AG04450 (cell line): ENCODE measurements around the gene CNNM2. TPM values are rescaled to one million over a fixed set of nuclear protein-coding genes. Genes with fewer than 3 reads are reported as not detected.
"Not testable (repeated sequence)": the region's sequence is repeated elsewhere in the genome, so short reads cannot be mapped to it uniquely, and the experiment has no call there.

Experiments
- CTCF ChIA-PET: fragments of 300-600, 350-600 bp; formaldehyde crosslinking; extraction: SDS; loops from one replicate; lab custom pipeline; 2022; ENCODE audit warnings: antibody characterized with exemption, inconsistent platforms; lab: Charles Lee
- POLR2A ChIA-PET: fragments of 350-600 bp; formaldehyde crosslinking; extraction: SDS; loops from one replicate; lab custom pipeline; 2021; ENCODE audit warnings: antibody characterized with exemption, inconsistent platforms; lab: Yijun Ruan, JAX
- DNase-seq: peaks from one replicate; pipeline ENCODE4 v3.0.0-alpha.2; 2011; ENCODE audit warnings: low read depth, low spot score
- H3K27ac ChIP-seq: one replicate; pipeline ENCODE4 v1.5.1; 2012; ENCODE audit warnings: low read depth, low read length, control low read depth
- H3K27me3 ChIP-seq: one replicate; pipeline ENCODE4 v1.6.0; 2012; ENCODE audit warnings: low read length; ENCODE audit not compliant: control insufficient read depth, insufficient read depth
- H3K4me3 ChIP-seq: 2 replicates; pipeline ENCODE4 v1.5.1; 2011; ENCODE audit warnings: mild to moderate bottlenecking, low read depth, low read length, control low read depth
- H3K9me3 ChIP-seq: 2 replicates; pipeline ENCODE4 v1.5.1; 2012; ENCODE audit warnings: low read length; ENCODE audit not compliant: control insufficient read depth, insufficient read depth
- polyA plus RNA-seq: library from polyadenylated mRNA; depleted of rRNA; stranded (reverse); fragments of >200 nt; gene quantifications from 2 replicates; pipeline ENCODE4 v1.2.3, GENCODE V29; 2011
- TF ChIP-seq, protein P1 (sequence below): IDR thresholded peaks from 2 replicates; pipeline ENCODE4 v1.5.1; 2011; ENCODE audit warnings: low read depth, low read length, control low read depth, inconsistent platforms

The CNNM2 gene
- polyA plus RNA-seq, 1 experiment: 5.2 TPM

DNA sequence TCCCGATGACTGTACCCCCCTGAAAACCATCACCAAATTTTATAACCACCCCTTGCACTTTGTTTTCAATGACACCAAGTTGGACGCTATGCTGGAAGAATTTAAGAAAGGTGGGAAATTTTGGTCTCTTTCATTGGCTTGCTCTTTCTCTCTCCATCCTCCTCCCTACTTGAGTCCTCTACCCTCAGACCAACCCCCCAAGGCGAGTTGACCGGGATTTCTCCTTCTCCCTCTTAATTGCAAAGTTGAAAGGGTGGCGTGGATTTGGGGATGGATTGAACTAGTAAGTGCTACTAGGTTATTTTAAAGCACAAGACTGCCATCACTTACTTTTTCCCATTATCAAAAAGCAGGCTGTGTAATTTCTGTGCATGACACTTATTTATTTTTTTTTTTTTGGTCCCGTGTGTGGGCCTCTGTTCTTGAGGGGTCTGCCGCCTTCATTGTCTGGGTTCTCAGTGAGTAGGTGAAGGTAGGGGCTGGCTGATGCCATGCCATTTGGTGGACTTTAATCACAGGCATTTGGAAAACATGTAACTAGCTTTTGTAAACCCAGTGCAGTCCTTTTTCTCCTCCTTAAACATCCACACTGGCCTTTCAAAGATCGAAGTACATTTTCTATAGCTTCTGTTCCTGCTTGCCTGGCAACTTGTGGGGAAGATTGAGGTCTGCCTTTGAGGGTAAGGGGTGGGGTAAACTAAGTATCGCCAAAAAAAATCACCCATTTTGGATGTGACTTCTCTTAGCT is 2.1 kb downstream of the CNNM2 start:
- ChIA-PET CTCF (interaction anchor here (0.5 to 2.4 kb wide), 3 partner anchors 9 to 414 kb away, joined by 3 to 11 read pairs (median 3); no protein-coding TSS in a partner anchor), POLR2A (interaction anchor here (0.6 to 0.7 kb wide), 2 partner anchors 125 to 138 kb away, joined by 4 to 8 read pairs; no protein-coding TSS in a partner anchor)
- TF ChIP-seq, protein P1, sequence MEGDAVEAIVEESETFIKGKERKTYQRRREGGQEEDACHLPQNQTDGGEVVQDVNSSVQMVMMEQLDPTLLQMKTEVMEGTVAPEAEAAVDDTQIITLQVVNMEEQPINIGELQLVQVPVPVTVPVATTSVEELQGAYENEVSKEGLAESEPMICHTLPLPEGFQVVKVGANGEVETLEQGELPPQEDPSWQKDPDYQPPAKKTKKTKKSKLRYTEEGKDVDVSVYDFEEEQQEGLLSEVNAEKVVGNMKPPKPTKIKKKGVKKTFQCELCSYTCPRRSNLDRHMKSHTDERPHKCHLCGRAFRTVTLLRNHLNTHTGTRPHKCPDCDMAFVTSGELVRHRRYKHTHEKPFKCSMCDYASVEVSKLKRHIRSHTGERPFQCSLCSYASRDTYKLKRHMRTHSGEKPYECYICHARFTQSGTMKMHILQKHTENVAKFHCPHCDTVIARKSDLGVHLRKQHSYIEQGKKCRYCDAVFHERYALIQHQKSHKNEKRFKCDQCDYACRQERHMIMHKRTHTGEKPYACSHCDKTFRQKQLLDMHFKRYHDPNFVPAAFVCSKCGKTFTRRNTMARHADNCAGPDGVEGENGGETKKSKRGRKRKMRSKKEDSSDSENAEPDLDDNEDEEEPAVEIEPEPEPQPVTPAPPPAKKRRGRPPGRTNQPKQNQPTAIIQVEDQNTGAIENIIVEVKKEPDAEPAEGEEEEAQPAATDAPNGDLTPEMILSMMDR: no peak
- H3K27me3 ChIP-seq: no peaks in the 10 kb centered on the region
- H3K27ac ChIP-seq: peak overlapping the region; percentile 11
- H3K4me3 ChIP-seq: peak overlapping the region; percentile 96
- H3K9me3 ChIP-seq: no peaks in the 10 kb centered on the region; the same call in 1 of the 2 replicates
- no peak for DNase-seq

DNA sequence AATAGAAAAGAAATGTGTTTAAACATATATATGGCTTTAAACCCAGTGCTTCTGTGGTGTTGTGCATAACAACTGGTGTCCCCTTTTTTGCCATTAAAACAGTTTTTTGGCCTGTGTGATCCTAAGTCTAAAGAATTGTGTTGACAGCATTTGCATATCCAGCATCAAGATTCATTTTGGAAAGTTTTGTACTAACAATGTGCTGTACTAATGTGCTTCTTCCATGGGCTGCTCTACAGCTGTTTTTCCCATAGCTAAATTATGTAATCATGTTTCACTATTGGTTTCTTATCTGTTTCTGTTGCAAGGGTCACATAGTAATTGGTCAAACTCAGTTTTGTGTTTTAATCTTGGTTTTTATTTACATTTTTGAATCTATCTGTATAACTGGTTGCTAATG is 5.5 kb downstream of the CNNM2 start:
- H3K4me3 ChIP-seq: no peak overlapping the region
- H3K27ac ChIP-seq: no peak overlapping the region
- no peaks in the 10 kb centered on the region for H3K27me3 ChIP-seq
- POLR2A ChIA-PET: no interaction called here
- TF ChIP-seq, protein P1: no peak
- DNase-seq: no peak
- peaks cover 3% of the 10 kb centered on the region; the same call in 1 of the 2 replicates for H3K9me3 ChIP-seq
- CTCF ChIA-PET: interaction anchor here (0.9 kb wide), 1 partner anchor 147 kb away, joined by 3 read pairs; no protein-coding TSS in a partner anchor

DNA sequence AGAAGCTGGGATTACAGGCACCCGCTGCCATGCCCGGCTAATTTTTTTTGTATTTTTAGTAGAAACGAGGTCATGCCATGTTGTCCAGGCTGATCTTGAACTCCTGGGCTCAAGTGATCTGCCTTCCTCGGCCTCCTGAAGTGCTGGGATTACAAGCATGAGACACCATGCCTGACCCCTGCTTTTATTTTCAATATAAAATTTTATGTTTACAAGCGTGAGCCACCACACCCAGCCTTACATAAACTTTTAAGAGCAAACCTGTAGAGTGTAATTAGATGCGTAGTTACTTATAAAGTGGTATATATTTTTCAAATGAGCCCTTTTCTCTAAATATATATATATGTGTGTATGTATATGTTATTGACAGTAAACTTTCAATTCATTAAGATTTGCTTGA is 8.7 kb downstream of the CNNM2 start:
- no peak overlapping the region for H3K27ac ChIP-seq
- H3K27me3 ChIP-seq: no peaks in the 10 kb centered on the region
- TF ChIP-seq, protein P1: no peak
- DNase-seq: no peak
- H3K4me3 ChIP-seq: no peak overlapping the region
- CTCF ChIA-PET: no interaction called here
- POLR2A ChIA-PET: no interaction called here
- peaks cover 3% of the 10 kb centered on the region; the same call in 1 of the 2 replicates for H3K9me3 ChIP-seq

DNA sequence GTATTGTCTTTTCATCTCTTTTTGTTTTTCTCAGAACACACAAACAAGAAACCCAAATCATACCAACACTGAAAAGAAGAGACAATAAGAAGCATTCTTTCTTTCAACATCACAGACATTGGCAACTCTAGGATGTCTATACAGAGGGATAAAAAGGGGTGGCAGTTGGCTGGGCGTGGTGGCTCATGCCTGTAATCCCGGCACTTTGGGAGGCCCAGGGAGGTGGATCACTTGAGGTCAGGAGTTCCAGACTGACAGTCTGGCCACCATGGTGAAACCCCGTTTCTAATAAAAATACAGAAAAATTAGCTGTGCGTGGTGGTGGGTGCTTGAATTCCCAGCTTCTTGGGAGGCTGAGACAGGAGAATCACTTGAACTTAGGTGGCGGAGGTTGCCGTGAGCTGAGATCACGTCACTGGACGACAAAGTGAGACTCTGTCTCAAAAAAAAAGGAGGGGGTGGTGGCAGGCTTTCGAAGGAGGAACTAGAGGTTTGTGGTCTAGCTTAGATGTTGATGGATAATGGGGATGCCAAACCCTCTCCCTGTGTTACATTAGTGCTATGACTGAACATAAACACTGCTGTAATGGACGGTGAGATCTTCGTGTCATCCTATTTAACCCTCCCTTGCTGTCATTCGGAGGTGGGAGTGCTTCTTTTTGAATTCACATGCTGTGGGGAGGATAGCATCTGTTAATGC is 9.4 kb downstream of the CNNM2 start:
- Histone ChIP-seq H3K9me3 (peaks cover 3% of the 10 kb centered on the region; the same call in 1 of the 2 replicates), H3K27ac (no peak overlapping the region), H3K27me3 (no peaks in the 10 kb centered on the region), H3K4me3 (no peak overlapping the region)
- no peak for DNase-seq
- TF ChIP-seq, protein P1: no peak
- POLR2A ChIA-PET: no interaction called here
- CTCF ChIA-PET: no interaction called here

DNA sequence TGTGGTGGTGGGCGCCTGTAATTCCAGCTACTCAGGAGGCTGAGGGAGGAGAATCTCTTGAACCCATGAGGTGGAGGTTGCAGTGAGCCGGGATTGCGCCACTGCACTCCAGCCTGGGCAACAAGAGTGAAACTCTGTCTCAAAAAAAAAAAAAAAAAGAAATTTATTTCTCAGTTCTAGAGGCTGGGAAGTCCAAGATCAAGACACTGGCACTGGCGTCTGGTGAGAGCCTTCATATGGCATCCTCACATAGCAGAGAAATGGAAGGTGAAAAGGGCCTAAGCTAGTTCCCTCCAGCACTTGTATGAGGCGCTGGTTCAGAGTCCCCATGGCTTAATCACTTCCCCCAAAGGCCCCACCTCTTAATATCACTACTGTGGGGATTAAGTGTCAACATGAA is 10.3 kb downstream of the CNNM2 start:
- H3K4me3 ChIP-seq, H3K27me3 ChIP-seq, POLR2A ChIA-PET, H3K27ac ChIP-seq, DNase-seq, H3K9me3 ChIP-seq: not testable (repeated sequence)
- CTCF ChIA-PET: interaction anchor here (0.7 kb wide), 1 partner anchor 311 kb away, joined by 4 read pairs; no protein-coding TSS in a partner anchor
